ENCODE data around the gene TTLL11.

Gene TTLL11

DNA sequence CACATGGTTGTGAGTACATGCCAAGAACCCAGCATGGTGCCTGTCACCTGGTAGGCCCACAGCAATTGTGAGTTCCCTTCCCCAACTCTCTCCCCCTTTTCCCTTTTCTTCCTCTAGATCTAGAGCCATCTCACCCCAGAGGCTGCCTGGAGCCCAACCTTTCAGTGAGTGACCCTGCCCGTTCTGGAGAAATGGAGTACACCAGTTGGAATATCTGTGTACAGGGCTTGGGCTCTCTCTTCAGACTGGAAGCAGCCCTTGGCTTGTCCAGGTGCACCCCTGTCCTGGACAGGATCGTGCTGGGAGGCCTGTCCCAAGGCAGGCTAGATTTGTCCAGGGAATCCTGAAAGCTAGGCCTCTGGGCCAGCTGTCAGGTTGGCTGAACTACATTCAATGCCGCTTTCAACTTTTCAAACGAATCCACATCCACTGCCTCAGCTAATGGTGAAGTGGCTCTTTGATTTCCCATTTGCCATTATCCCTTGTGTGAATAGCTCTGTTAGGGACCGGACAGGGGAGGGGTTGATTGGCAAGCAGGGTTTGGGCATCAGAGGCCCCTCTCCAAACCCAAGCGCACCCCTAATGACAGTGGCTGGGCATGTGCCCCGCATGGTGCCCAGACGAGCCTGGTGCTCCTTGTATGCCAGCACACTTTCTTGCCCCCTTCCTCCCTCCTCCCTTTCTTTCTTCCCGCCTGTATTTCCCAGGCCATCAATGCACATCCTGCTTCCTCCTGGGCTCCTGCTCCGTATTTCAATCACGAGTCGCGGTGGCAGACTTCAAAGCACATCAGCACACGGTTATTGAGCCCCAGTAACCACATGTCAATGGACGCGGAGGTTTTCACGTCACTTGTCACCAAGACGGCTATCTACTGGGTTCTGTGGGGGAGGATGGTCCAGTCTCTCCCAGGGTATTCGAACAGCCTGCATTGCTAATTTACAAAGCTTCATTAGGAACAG, 230.5 kb downstream of the TTLL11 start:
- H3K4me3 ChIP-seq (ENCODE audit: low read length in 2 of 2): no peak overlapping the region
- no peak overlapping the region for H3K9ac ChIP-seq (ENCODE audit: low read length in 2 of 2)
- H3K27me3 ChIP-seq (ENCODE audit: control insufficient read depth in 1 of 2, insufficient read depth in 2 of 2, low read length in 2 of 2): no peaks in the 10 kb centered on the region
- no peaks in the 10 kb centered on the region for H3K9me3 ChIP-seq (ENCODE audit: control insufficient read depth in 2 of 2, low read length in 2 of 2)
- no peak overlapping the region for H3K27ac ChIP-seq (ENCODE audit: low read length)
- H3K36me3 ChIP-seq (ENCODE audit: control insufficient read depth in 2 of 2, insufficient read depth in 2 of 2, low read length in 2 of 2): peaks cover 2 to 16% of the 10 kb centered on the region in 2 donors
- peaks cover 8% of the 10 kb centered on the region for H3K4me1 ChIP-seq (ENCODE audit: control insufficient read depth, insufficient read depth, low read length)

DNA sequence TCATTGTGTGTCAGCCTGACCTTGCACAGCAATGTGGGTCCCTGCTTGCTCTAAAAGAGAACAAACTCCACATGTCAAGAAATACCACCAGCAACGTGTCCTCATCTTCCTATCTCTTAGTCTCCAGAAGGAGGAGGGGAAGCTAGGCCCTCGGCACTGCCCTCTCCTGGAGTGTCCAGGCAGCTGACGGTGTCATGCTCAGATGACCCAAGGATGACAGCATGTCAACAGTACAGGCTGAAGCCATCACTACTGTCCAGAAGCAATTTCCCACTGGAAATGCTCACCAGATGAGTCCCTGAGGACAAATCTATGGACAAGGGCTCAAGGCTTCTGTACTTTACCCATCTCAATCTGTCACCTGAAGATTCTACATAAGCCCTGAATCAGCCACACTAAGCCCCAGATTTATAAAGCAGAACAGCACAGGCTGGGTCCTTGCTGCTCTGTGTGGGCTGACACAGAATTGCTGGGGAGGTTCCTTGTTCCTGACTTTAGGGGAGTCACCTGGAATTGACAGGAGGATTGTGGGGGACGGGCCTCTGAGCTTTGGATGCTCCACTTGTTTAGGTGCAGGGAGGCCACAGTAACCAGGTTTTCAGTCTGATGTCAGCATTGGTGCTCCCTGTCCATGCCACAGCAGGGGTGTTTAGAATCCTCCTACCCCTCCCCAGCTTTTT, 231.5 kb downstream of the TTLL11 start:
- no peak overlapping the region for H3K9ac ChIP-seq (ENCODE audit: low read length in 2 of 2)
- no peaks in the 10 kb centered on the region for H3K9me3 ChIP-seq (ENCODE audit: control insufficient read depth in 2 of 2, low read length in 2 of 2)
- H3K4me1 ChIP-seq (ENCODE audit: control insufficient read depth, insufficient read depth, low read length): peaks cover 8% of the 10 kb centered on the region
- H3K27me3 ChIP-seq (ENCODE audit: control insufficient read depth in 1 of 2, insufficient read depth in 2 of 2, low read length in 2 of 2): no peaks in the 10 kb centered on the region
- no peak overlapping the region for H3K4me3 ChIP-seq (ENCODE audit: low read length in 2 of 2)
- peaks cover 2 to 11% of the 10 kb centered on the region in 2 donors for H3K36me3 ChIP-seq (ENCODE audit: control insufficient read depth in 2 of 2, insufficient read depth in 2 of 2, low read length in 2 of 2)
- no peak overlapping the region for H3K27ac ChIP-seq (ENCODE audit: low read length)

DNA sequence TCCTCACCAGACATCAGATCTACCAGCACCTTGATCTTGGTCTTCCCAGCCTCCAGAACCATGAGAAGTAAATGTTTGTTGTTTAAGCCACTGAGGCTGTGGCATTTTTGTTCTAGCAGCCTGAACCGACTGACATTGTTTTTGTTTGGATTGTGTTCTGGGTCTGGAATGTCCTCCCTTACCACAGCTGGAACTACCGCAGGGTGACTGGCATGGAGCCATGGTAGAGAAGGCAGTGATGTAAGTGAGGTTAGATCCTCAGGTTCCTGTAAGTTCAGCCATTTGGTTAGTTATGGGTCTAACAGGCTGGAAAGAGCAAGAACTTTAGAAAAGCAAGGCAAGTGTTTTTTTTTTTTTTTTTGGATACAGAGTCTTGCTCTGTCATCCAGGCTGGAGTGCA, 232.4 kb downstream of the TTLL11 start:
- Histone ChIP-seq H3K9me3 (ENCODE audit: control insufficient read depth in 2 of 2, low read length in 2 of 2) (no peaks in the 10 kb centered on the region), H3K9ac (ENCODE audit: low read length in 2 of 2) (no peak overlapping the region), H3K4me1 (ENCODE audit: control insufficient read depth, insufficient read depth, low read length) (peaks cover 8% of the 10 kb centered on the region), H3K27me3 (ENCODE audit: control insufficient read depth in 1 of 2, insufficient read depth in 2 of 2, low read length in 2 of 2) (no peaks in the 10 kb centered on the region), H3K36me3 (ENCODE audit: control insufficient read depth in 2 of 2, insufficient read depth in 2 of 2, low read length in 2 of 2) (peaks cover 2 to 10% of the 10 kb centered on the region in 2 donors), H3K27ac (ENCODE audit: low read length) (no peak overlapping the region), H3K4me3 (ENCODE audit: low read length in 2 of 2) (no peak overlapping the region)

DNA sequence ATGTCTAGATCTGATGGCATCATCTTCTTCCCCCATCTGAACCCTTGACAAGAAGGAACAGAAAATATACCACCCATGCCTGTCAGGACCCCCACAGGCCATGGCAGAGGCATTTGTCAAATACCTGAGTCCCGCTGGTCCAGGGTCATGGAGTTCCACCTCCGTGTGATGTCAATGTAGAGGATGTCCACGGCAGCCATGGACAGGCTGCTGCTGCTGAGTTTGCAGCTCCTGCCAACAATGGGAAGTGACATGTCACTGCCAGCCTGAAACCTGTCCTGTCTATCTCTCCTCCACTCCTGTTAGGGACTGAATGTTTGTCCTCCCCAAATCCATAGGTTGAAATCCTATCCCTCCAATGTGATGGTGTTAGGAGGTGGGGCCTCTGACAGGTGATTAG, 232.9 kb downstream of the TTLL11 start:
- peaks cover 2 to 10% of the 10 kb centered on the region in 2 donors for H3K36me3 ChIP-seq (ENCODE audit: control insufficient read depth in 2 of 2, insufficient read depth in 2 of 2, low read length in 2 of 2)
- no peaks in the 10 kb centered on the region for H3K27me3 ChIP-seq (ENCODE audit: control insufficient read depth in 1 of 2, insufficient read depth in 2 of 2, low read length in 2 of 2)
- H3K4me3 ChIP-seq (ENCODE audit: low read length in 2 of 2): no peak overlapping the region
- no peak overlapping the region for H3K9ac ChIP-seq (ENCODE audit: low read length in 2 of 2)
- H3K4me1 ChIP-seq (ENCODE audit: control insufficient read depth, insufficient read depth, low read length): peaks cover 8% of the 10 kb centered on the region
- H3K9me3 ChIP-seq (ENCODE audit: control insufficient read depth in 2 of 2, low read length in 2 of 2): no peaks in the 10 kb centered on the region
- H3K27ac ChIP-seq (ENCODE audit: low read length): no peak overlapping the region

DNA sequence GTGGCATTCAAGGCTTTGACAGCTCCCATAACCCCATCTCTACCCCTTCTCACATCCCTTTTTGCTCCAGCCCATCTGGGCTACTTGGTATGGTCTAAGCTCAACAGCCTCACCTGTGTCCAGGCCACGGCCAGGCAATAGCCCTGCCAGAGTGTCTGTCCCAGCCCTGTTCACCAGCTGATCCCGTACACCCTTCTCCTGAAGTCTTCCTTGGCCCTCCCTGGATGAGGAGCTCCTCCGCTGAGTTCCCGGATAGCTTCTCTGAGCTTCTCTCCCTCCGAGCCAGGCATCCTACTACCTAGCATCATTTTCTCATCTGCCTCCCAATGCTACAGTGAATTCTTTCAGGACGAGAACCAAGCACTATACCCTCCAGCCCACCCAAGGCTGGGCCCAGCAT, 233.5 kb downstream of the TTLL11 start:
- Histone ChIP-seq H3K36me3 (ENCODE audit: control insufficient read depth in 2 of 2, insufficient read depth in 2 of 2, low read length in 2 of 2) (peaks cover 2 to 10% of the 10 kb centered on the region in 2 donors), H3K4me3 (ENCODE audit: low read length in 2 of 2) (no peak overlapping the region), H3K9me3 (ENCODE audit: control insufficient read depth in 2 of 2, low read length in 2 of 2) (no peaks in the 10 kb centered on the region), H3K27ac (ENCODE audit: low read length) (no peak overlapping the region), H3K4me1 (ENCODE audit: control insufficient read depth, insufficient read depth, low read length) (peaks cover 8% of the 10 kb centered on the region), H3K27me3 (ENCODE audit: control insufficient read depth in 1 of 2, insufficient read depth in 2 of 2, low read length in 2 of 2) (no peaks in the 10 kb centered on the region), H3K9ac (ENCODE audit: low read length in 2 of 2) (no peak overlapping the region)

DNA sequence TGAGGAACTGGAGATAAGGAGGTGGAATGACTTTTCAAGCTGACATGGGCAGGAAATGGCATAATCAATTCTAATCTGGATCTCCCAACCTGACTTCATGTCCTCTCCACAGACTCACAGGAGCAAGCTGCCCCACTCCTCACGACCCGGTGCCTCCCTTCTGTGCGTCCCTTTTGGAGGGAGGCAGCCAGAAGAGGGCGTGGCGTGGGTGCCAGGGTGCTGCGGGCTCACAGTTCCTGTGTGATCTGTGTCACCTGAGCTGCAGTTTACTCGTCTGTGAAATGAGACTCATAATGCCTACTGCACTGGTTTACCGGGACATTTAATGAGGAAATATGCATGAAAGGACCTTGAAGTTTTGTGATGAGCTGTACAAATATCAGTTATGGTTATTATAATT, 234.3 kb downstream of the TTLL11 start:
- Histone ChIP-seq H3K4me1 (ENCODE audit: control insufficient read depth, insufficient read depth, low read length) (peaks cover 8% of the 10 kb centered on the region), H3K27me3 (ENCODE audit: control insufficient read depth in 1 of 2, insufficient read depth in 2 of 2, low read length in 2 of 2) (no peaks in the 10 kb centered on the region), H3K4me3 (ENCODE audit: low read length in 2 of 2) (no peak overlapping the region), H3K9ac (ENCODE audit: low read length in 2 of 2) (no peak overlapping the region), H3K27ac (ENCODE audit: low read length) (no peak overlapping the region), H3K9me3 (ENCODE audit: control insufficient read depth in 2 of 2, low read length in 2 of 2) (no peaks in the 10 kb centered on the region), H3K36me3 (ENCODE audit: control insufficient read depth in 2 of 2, insufficient read depth in 2 of 2, low read length in 2 of 2) (peaks cover 2 to 10% of the 10 kb centered on the region in 2 donors)

DNA sequence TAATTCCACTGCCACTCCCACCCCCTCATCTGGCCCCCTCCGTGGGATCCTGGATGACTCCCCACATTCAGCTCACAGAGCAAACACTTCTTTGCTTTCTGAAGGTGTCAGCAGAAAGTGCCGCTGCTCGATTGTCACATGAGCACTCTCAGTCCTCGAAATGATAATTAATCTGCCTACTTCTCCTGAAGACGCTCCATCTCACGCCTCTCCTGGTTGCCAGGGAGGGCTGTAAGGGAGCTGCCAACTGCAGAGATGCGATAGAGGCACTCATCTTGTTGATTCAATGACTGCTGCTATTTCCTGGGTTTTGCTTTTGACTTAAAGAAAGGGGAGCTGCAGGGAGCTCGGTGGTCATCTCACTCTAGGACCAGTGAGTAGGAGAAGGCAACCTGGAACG, 235.2 kb downstream of the TTLL11 start:
- Histone ChIP-seq H3K27ac (ENCODE audit: low read length) (no peak overlapping the region), H3K9ac (ENCODE audit: low read length in 2 of 2) (no peak overlapping the region), H3K4me3 (ENCODE audit: low read length in 2 of 2) (no peak overlapping the region), H3K9me3 (ENCODE audit: control insufficient read depth in 2 of 2, low read length in 2 of 2) (no peaks in the 10 kb centered on the region), H3K36me3 (ENCODE audit: control insufficient read depth in 2 of 2, insufficient read depth in 2 of 2, low read length in 2 of 2) (peaks cover 2 to 10% of the 10 kb centered on the region in 2 donors), H3K4me1 (ENCODE audit: control insufficient read depth, insufficient read depth, low read length) (peaks cover 8% of the 10 kb centered on the region), H3K27me3 (ENCODE audit: control insufficient read depth in 1 of 2, insufficient read depth in 2 of 2, low read length in 2 of 2) (no peaks in the 10 kb centered on the region)

DNA sequence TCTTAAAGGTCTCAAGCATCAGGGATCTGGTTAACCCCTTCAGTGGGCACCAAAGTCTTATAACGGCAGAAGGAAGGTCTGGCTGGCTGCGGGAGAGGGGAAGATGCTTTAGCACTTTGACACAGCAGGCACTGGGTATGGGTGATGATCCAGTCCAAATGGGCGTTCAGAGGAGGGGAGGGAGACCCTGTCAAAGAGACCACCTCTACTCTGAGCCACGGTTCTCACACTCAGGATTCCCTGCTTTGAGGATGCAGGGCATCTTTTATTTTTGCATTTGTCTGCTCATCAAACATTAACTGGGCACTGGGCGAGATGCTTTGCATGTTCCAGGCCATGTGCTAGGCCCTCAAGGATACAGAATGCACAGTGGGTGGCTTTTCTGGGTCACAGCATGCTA, 237.6 kb downstream of the TTLL11 start:
- H3K4me1 ChIP-seq (ENCODE audit: control insufficient read depth, insufficient read depth, low read length): peaks cover under 1% of the 10 kb centered on the region
- H3K4me3 ChIP-seq (ENCODE audit: low read length in 2 of 2): no peak overlapping the region
- H3K9me3 ChIP-seq (ENCODE audit: control insufficient read depth in 2 of 2, low read length in 2 of 2): no peaks in the 10 kb centered on the region
- no peak overlapping the region for H3K9ac ChIP-seq (ENCODE audit: low read length in 2 of 2)
- no peak overlapping the region for H3K27ac ChIP-seq (ENCODE audit: low read length)
- H3K36me3 ChIP-seq (ENCODE audit: control insufficient read depth in 2 of 2, insufficient read depth in 2 of 2, low read length in 2 of 2): peaks cover 2 to 7% of the 10 kb centered on the region in 2 donors
- H3K27me3 ChIP-seq (ENCODE audit: control insufficient read depth in 1 of 2, insufficient read depth in 2 of 2, low read length in 2 of 2): no peaks in the 10 kb centered on the region

DNA sequence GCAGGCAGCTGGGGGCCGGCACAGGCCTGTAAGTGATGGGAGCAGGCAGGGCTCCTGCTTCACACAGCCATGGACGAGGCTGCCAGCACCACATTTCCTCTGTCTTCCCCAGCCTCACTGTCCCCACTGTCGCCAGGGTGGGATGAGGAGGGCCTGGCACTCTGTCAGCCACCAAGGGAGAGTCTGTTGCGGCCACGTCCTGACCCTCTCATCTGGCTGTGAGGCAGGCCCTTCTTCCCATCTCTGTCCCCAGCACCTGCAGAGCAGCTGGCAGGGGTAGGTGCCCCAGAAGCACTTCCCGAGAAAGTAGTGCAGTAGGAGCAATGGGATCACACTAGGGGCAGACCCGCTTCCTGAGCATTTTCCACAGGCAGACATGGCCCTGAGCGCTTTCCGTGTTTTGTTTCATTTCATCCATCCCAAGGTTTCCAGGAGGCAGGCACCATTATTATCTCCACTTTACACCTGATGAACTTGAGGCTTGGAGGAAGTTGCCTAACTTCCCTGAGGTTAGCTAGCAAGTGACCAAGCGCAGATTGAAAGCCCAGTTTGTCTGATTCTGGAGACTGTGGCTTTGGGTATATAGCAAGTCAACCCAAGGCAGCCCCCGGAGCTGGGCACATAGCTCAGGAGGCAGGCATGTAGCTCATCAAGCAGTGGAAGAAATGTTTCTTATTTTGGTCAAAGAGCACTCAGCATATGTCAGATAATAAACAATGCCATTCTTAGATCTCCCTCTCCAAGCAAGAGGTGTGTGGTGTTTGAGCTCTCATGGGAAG, 239.3 kb downstream of the TTLL11 start:
- Histone ChIP-seq H3K27me3 (ENCODE audit: control insufficient read depth in 1 of 2, insufficient read depth in 2 of 2, low read length in 2 of 2) (no peaks in the 10 kb centered on the region), H3K9me3 (ENCODE audit: control insufficient read depth in 2 of 2, low read length in 2 of 2) (peaks cover 0 to 2% of the 10 kb centered on the region in 2 donors)

More for the DNA sequence above, 239.3 kb downstream of the TTLL11 start:
- Histone ChIP-seq H3K36me3 (ENCODE audit: control insufficient read depth in 2 of 2, insufficient read depth in 2 of 2, low read length in 2 of 2) (peaks cover 2 to 5% of the 10 kb centered on the region in 2 donors), H3K9ac (ENCODE audit: low read length in 2 of 2) (no peak overlapping the region), H3K27ac (ENCODE audit: low read length) (no peak overlapping the region), H3K4me3 (ENCODE audit: low read length in 2 of 2) (no peak overlapping the region), H3K4me1 (ENCODE audit: control insufficient read depth, insufficient read depth, low read length) (no peaks in the 10 kb centered on the region)
